Measurements from ENCODE around the gene SPATS2L.

SPATS2L gene

DNA sequence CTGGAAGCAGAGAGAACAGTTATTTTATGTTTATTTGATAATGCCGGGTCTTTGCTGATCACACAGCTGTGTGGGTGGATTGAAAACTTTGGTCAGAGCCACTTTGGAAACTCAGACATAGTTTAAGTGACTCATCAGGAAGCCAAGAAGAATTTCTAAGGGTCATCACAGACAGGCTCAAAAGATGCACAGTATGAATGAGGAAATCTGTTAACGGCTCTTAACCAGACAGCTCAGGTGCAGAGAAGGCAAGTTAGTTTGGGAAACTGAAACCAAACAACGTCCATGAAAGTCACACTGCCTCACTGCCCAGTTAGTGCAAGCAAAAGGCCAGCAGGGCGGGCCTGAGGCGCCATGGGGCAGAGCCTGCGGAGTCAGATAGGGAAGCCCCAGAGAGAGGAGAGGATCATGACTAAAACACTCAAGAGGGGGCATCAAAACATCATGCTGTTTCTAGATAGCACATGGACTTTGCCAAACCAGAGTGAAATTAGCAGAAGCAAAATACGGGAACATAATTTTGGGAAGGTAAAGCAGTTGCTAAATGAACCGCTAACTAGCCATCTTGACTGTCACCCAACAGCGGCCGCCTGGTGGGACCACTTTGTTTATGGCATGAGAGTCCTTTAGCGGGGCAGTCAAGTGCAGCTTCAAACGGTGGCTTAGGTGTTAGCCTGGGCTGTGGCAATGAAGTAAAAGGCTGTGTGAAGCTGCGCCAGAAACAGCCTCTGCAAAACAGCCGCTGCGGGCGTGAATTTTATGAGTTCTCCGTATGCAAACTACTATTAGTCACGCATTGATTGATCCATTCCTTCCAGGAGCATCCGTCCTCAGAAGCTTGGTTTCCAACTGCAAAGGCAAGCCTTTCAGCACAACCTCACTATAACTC, 102.2 kb downstream of the SPATS2L start:
- no peak for DNase-seq (ENCODE audit: low read depth in 2 of 3, low spot score in 1 of 3)

DNA sequence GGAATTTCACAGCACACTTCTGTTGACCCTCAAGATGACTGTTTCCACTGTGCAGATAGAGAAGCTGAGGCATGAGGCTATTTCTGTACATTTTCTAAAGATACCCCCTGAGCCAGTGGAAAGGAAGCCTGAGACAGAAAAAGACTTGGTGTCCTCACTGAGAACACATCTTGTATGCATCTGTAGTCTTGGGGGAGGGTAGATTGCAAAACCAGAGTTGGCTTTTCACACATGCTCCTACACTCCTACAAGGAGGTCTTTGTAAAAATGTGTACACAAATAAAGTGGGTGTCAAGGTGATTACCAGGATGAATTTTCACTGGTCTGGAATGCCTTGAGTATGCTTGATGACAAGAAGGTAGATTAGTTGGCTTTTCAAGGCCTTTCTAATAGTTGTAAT, 105.3 kb downstream of the SPATS2L start:
- no peak for DNase-seq (ENCODE audit: low read depth in 2 of 3, low spot score in 1 of 3)

DNA sequence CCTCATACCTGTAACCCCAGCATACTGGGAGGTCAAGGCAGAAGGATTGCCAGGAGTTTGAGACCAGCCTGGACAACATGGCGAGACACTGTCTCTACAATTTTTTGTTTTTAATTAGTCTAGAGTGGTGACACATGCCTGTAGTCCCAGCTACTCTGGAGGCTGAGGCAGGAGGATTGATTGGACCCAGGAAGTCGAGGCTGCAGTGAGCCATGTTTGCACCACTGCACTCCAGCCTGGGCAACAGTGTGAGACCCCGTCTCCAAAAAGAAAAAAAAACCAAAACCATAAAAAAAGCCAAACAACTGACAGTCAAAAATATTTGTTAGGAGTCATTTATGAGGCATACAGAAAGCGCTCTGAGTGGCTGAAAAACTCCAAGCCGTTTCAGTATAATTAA, 107.9 kb downstream of the SPATS2L start:
- DNase-seq (ENCODE audit: low read depth in 2 of 3, low spot score in 1 of 3), result no peak

DNA sequence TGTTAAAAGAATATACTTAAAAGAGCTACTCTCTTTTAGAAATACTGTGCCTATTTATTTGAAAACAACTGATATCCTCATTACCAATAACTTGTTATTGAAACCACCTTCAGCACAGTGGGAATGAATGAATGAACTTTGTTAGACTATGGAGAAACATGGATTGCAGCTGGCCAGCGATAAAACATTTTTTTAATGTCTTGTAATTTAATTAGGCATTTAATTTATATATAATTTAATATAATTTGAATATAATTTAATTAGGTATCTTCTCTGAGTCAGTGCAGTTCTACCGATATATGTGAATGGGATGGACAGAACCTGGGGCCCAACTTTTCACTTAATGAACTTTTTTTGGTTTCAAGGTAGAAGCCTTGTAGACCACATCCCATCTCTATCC, 109.0 kb downstream of the SPATS2L start:
- no peak for DNase-seq (ENCODE audit: low read depth in 2 of 3, low spot score in 1 of 3)

DNA sequence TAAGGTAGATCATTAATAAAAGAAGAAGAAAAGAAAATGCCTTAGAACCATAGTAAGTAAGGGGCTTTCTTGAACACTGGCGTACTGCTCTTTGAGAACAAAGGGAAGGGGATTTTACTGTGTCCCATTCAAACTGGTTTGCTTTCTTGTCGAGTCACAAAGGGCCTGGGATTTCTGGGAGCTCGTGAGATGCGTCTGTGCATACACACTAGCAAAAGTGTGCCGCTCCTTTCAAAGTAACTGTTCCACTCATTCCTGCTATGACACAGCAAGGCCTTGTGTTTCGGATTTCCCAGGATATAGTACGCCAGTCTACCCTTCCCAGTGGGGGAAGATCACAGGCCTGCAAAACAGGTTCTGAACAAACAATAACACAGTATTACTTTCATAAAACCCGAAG, 110.4 kb downstream of the SPATS2L start:
- DNase-seq (ENCODE audit: low read depth in 2 of 3, low spot score in 1 of 3), result no peak

DNA sequence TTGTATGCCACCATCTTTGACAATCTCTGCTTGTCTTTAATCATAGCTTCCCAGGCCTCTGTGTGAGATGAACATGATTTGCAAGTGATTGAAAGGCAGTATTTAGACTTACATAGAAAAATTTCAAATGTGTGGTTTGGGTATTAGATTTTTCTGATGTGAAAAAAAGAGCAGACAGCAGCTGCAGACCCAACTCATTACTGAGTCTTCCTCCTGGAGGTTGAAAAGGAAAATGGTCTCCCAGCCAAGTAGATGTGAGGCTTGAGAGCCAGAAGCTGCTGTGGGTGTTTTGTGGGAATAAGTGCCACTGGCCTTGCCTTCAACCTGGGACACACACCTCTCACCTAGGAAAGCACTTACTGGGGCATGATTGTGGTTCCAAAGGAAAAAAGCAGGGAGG, 110.9 kb downstream of the SPATS2L start:
- no peak for DNase-seq (ENCODE audit: low read depth in 2 of 3, low spot score in 1 of 3)

DNA sequence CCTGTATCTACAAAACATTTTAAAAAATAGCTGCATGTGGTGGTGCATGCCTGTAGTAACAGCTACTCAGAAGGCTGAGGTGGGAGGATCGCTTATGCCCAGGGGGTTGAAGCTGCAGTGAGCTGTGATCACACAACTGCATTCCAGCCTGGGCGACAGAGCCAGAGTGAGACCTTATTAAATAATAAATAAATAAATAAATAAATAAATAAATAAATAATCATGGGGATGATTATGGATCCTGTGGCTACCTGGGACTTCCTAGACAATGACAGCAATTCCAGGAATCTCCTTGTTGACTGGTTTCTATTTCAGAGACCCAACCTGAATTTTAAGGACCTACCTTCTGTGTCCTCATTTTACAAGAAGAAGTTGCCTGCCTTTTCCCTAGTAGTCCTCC, 111.9 kb downstream of the SPATS2L start:
- DNase-seq (ENCODE audit: low read depth in 2 of 3, low spot score in 1 of 3), result no peak

DNA sequence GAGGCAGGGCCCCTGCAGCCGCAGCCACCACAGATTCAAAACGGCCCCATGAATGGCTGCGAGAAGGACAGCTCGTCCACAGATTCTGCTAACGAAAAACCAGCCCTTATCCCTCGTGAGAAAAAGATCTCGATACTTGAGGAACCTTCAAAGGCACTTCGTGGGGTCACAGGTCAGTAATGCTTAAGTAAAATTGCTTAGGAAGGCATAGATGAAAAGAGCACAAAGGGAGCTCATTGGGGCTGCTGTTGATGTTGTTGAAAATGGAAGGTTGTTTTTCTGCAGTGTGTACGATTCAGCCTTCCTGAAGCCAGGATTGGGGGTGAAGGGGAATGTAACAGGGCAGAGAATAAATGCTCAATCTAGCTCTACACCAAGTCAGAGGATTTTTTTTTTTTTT, 112.8 kb downstream of the SPATS2L start:
- DNase-seq (ENCODE audit: low read depth in 2 of 3, low spot score in 1 of 3), result no peak

DNA sequence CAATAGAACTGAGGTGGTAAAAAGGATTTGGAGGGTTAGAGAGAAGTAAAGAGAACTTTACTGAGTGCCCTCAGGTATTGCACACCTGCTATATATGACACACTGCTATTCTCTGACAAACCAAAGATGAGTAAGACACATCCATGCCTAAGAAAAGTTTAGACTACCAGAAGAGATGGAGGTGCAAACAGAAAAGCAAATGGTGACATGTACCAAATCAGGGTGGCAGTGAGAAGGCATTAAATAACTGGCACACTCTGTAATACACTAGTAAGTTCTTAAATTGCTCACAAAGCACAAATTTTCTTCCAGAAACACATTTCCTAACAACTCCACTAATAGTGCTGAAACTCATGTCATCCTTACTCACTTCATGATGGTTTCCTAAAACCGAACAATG, 114.8 kb downstream of the SPATS2L start:
- DNase-seq (ENCODE audit: low read depth in 2 of 3, low spot score in 1 of 3), result no peak

DNA sequence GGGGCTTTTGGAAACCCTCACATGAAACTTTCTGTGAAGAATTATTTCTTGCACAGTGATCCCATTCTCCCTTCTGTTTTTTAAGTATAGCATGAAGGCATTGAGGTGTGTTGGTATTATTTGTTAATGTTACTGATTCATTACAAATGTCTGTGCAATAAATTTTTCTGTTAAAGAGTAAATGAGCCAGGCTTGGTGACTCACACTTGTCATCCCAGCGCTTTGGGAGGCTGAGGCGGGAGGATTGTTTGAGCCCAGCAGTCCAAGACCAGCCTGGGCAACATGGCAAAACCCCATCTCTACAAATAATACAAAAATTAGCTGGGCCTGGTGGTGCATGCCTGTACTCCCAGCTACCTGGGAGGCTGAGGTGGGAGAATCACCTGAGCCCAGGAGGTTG, 115.6 kb downstream of the SPATS2L start:
- no peak for DNase-seq (ENCODE audit: low read depth in 2 of 3, low spot score in 1 of 3)

DNA sequence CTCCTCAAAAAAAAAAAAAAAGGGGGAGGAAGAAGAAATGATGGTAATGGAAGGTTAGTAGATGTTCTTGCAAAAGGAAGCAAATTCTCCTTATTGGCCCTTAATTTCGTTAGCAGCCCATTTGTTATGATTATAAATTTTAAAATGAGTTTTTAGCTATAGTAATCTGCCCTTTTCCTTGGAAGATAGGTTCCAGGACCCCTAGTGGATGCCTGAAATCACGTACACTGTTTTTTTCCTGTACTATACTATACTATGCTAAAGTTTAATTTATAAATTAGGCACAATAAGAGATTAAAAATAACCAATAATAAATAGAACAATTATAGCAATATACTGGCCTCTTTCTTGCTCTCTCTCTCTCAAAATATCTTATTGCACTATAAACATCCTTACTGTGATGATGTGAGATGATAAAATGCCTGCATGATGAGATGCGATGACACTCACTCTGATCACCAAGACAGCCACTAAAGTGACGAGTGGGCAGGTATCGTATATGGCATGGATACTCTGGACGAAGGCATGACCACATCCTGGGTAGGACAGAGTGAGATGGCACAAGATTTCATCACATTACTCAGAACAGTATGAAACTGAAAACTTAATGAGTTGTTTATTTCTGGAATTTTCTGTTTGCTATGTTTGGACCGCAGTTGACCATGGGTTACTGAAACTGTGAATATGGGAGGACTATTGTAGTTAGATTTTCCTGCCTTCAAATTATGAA, 116.2 kb downstream of the SPATS2L start:
- DNase-seq (ENCODE audit: low read depth in 2 of 3, low spot score in 1 of 3), result no peak

DNA sequence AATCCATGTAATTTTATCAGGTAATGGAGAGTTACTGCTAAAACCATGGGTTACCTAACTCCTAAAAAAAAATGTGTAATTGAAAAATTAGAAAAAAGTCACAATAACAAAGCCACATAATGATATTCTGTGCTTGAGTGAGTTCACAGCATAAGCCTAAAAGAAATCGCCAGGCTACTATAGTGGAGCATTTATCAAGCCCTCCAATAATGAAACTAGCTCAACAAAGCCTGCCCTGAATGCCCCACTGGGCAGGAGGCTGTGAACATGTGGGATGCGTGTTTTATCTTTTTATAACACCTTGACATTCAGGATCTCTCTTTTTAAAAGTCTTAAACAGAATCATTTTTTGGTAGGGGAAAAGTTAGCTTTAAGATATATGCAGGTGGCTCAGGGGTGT, 117.0 kb downstream of the SPATS2L start:
- no peak for DNase-seq (ENCODE audit: low read depth in 2 of 3, low spot score in 1 of 3)

DNA sequence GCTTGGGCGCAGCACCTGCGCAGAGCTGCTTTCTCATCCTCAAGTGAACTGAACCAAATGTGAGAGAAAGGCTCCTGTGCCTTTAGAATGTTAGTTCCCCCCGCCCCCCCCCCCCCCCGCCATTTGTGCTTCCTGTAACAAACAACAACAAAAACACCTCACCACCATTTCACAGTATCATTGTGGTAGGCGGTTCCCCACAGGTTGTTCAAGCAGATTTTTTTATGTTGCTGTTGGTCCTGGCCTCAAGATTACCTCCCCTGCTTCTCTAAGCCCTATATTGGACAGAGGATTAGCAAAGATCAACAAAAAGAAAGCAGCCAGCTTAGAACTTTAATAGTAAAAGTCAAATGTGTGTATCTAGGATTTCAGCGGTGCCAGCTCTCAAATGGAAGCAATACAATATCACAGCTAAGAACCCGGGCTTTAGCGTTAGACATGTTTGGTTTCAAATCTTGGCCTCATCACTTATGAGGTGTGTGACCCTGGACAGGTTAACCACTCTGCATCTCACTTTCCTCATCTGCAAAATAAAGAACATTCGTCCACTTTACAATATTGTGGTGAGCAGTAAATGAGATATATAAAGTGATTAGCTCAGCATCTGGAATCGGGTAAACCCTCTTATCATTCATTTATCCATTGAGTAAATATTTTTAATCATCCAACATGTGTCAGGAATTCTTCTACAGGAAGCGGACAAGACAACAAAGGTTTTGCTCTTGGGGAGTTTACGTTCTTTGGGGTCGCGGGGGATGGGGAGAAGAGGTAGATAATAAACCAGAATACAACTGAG, 118.7 kb downstream of the SPATS2L start:
- DNase-seq (ENCODE audit: low read depth in 2 of 3, low spot score in 1 of 3), result no peak

DNA sequence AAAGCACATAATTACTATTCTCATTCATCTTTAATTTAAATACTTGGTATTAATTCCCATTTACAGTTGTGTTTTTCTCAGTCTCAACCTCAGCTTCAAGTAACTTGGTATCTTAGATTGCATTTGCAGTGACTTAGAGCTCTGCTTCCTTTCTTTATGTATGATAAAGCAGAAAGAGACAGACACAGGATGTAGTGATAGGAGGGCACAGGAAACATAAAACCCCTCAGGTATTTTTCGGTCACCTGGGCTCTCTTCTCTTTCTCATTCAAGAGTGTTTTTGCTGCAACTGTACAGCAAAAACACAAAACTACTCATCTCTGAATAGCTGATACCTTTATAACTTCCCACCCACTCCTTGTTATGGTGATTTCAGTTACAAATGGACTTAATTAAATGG, 120.3 kb downstream of the SPATS2L start:
- no peak for DNase-seq (ENCODE audit: low read depth in 2 of 3, low spot score in 1 of 3)

DNA sequence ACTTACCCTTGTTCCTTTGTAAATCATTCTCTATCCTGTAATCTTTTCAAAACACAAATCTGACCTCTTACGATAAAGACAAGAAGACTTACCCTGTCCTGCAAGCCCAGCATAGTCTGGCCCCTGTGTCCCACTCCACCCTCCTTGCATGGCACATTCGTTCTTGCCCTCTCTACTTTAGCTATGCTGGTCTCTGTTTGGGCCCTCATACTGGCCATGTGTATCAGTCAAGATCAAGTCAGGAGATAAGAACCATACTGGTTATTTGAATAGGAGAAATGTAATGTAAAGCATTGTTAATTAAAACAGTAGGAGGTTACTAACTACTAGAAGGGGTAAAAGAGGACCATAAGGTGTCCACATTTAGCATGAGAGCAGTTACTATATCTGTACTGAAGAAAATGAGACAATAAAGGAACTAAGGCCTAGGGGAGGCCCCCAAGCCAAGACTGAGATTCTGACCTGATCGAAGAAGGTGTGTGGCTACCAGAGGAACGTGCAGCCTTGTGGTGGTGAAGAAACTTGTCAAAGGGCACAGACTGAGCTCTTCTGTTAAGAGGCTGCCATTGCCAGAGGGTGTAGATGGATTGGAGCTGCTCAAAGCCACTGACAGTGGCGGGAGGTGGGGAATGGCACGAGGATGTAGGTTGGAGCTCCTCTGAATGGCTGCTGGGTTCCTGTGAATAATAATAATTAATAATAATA, 122.6 kb downstream of the SPATS2L start:
- no peak for DNase-seq (ENCODE audit: low read depth in 2 of 3, low spot score in 1 of 3)

DNA sequence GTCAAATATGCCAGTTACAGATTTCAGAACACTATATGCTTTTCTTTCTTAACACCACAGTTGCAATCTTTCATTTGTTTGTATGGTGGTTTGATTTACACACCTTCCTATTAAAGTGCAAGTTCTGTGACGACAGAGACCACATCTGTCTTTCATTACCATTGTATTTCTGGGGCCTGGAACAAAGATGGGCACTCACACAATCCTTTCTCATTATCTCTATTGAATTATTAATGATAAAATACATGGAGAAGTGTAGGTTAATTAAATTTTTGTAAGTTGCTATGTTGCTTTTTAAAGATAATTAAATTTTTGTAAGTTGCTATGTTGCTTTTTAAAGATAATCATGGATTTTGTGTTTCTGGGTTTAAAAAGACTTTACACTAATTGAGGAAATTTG, 123.5 kb downstream of the SPATS2L start:
- no peak for DNase-seq (ENCODE audit: low read depth in 2 of 3, low spot score in 1 of 3)

DNA sequence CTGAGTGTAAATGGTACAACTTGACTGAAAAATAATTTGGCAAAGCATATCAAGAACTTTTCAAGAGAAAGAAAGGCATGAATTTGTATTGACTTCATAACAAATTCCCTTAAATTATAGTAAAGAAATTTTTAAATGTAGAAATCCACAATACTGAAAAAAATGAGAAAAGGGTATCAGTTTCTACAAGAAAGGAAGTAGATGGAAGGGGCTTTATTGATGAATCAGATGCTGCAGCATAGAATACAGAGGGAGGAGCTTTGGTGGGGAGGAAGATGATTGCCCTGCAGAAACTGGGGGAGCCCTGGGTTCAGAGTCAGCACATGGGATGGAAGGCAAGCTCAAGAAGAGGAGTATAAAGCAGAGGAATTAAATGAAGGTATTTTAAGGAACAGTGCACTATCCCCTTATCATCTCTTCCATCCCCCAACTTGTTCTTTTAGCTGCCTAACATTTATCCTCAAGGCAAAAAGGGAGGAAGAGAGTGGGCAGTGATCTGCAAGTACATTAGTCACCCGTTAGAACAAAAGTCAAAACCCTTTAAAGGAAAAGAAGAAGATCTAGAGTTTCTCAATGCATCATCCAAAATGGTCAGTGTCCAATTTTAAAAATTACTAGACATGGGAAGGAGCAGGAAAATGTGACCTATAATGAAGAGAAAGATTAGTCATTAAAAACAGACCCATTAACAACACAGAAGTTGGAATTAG, 125.7 kb downstream of the SPATS2L start:
- DNase-seq (ENCODE audit: low read depth in 2 of 3, low spot score in 1 of 3), result no peak

DNA sequence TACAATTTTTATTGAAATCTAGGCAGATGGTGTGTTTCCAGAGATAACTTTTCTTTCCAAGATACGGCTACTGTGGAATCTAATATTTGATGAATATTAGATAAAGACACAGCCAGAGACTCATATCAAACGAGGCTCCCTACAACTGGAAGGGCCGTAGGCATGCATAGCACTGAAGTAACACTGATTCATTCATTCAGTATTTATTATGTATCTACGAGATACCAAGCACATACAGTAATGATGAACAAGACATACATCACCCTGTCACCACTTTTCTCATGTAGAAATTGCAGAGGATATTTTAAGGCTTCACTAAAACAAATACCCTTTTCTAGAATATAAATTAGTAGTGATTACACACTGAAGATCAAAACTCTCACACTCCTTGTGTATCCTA, 128.9 kb downstream of the SPATS2L start:
- no peak for DNase-seq (ENCODE audit: low read depth in 2 of 3, low spot score in 1 of 3)

DNA sequence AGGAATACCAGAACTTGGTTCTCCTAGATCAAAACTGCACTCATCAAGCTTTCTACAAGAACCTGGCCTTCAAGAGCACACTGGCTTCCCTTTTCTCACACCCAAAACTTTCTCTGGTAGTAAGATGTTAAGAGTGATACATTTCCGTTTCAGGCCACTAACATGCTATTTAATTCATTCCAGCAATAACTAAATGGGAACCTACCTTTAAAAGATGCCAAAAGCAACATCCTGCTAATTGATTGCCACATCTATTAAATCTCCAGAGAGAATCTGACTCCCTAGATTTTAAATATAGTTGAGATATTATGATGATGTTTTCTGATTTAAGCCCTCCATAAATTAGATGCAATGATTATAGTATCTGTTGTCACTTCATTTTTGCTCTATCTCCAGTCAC, 131.8 kb downstream of the SPATS2L start:
- no peak for DNase-seq (ENCODE audit: low read depth in 2 of 3, low spot score in 1 of 3)

DNA sequence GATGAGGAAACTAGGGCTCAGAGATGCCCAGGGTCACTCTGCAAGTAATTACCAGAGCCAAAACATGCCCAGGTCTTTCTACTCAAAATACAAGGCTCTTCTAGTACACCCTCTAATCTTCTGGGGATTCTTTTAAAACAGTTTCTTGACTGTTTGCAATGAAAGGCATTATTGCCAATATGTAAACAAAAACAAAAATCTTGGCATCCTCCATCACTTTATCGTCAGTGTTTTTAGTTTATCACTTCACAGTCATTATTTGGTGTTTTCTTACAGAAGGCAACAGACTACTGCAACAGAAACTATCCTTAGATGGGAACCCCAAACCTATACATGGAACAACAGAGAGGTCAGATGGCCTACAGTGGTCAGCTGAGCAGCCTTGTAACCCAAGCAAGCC, 132.4 kb downstream of the SPATS2L start:
- DNase-seq (ENCODE audit: low read depth in 2 of 3, low spot score in 1 of 3), result no peak

DNA sequence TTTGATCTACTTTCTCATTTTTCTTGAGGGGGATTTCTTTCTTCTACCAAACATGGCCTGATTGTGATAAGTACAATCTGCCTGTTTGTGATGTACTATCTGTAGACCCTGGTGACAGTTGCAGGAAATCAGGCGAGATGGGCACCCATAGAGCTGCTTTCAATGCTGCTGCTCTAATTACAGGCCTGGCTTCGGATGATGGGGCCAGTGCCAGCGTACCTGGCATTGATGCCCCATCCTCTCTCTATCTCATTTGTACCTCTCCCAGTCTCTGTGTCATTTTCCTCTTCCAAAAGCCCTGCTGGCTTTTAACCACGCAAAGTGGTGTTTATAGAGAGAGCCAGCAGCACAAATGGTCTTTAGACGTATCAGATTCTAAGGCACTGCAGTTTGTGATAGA, 133.5 kb downstream of the SPATS2L start:
- DNase-seq (ENCODE audit: low read depth in 2 of 3, low spot score in 1 of 3), result no peak
